ENCODE results near the gene ZSWIM3.

ZSWIM3 gene

GRCh38 chr20:45926731-45927070 is 69.3 kb downstream of the ZSWIM3 start:
- TF ChIP-seq PATZ1 (CRISPR knock-in tag; IDR thresholded peaks at IDR 0.05; ENCODE audit: borderline replicate concordance): no peak
- TF ChIP-seq ZNF565 (CRISPR knock-in tag; conservative IDR thresholded peaks at IDR 0.05; ENCODE audit: low read depth): no peak
- TF ChIP-seq TSHZ2 (CRISPR knock-in tag; IDR thresholded peaks at IDR 0.05): no peak
- no peak for TF ChIP-seq ISL1 (CRISPR knock-in tag; IDR thresholded peaks at IDR 0.05)
- TF ChIP-seq TOX (CRISPR knock-in tag; IDR thresholded peaks at IDR 0.05; ENCODE audit: borderline replicate concordance): no peak
- no peak for TF ChIP-seq ZC3H10 (CRISPR knock-in tag; IDR thresholded peaks at IDR 0.05)
- TF ChIP-seq TCF4 (CRISPR knock-in tag; IDR thresholded peaks at IDR 0.05; ENCODE audit: borderline replicate concordance): no peak
- no peak for TF ChIP-seq BACH2 (CRISPR knock-in tag; IDR thresholded peaks at IDR 0.05; ENCODE audit: borderline replicate concordance)
- no peak for TF ChIP-seq CREB5 (CRISPR knock-in tag; IDR thresholded peaks at IDR 0.05; ENCODE audit: low read depth)
- TF ChIP-seq CSRNP3 (CRISPR knock-in tag; IDR thresholded peaks at IDR 0.05): no peak
- TF ChIP-seq ZNF8 (CRISPR knock-in tag; IDR thresholded peaks at IDR 0.05): no peak
- no peak for TF ChIP-seq GLIS3 (CRISPR knock-in tag; IDR thresholded peaks at IDR 0.05)
- no peak for TF ChIP-seq OSR1 (CRISPR knock-in tag; IDR thresholded peaks at IDR 0.05)
- TF ChIP-seq CSDC2 (CRISPR knock-in tag; IDR thresholded peaks at IDR 0.05): no peak
- TF ChIP-seq PPARA (CRISPR knock-in tag; IDR thresholded peaks at IDR 0.05; ENCODE audit: borderline replicate concordance): no peak
- no peak for TF ChIP-seq ESRRG (CRISPR knock-in tag; IDR thresholded peaks at IDR 0.05)
- TF ChIP-seq ZNF70 (CRISPR knock-in tag; IDR thresholded peaks at IDR 0.05): no peak
- no peak for TF ChIP-seq ZFP3 (CRISPR knock-in tag; IDR thresholded peaks at IDR 0.05)
- TF ChIP-seq RARB (CRISPR knock-in tag; IDR thresholded peaks at IDR 0.05): no peak
- no peak for TF ChIP-seq SNAI2 (CRISPR knock-in tag; IDR thresholded peaks at IDR 0.05)
- ATAC-seq: no peak; the same call in 2 of the 3 replicates

- ATAC-seq: peak; percentile 12; the same call in 1 of the 3 replicates
- TF ChIP-seq ZNF565 (CRISPR knock-in tag; conservative IDR thresholded peaks at IDR 0.05; ENCODE audit: low read depth) (no peak), ZFP3 (CRISPR knock-in tag; IDR thresholded peaks at IDR 0.05) (no peak), TSHZ2 (CRISPR knock-in tag; IDR thresholded peaks at IDR 0.05) (no peak), ESRRG (CRISPR knock-in tag; IDR thresholded peaks at IDR 0.05) (no peak), SNAI2 (CRISPR knock-in tag; IDR thresholded peaks at IDR 0.05) (no peak), GLIS3 (CRISPR knock-in tag; IDR thresholded peaks at IDR 0.05) (no peak), CREB5 (CRISPR knock-in tag; IDR thresholded peaks at IDR 0.05; ENCODE audit: low read depth) (no peak), RARB (CRISPR knock-in tag; IDR thresholded peaks at IDR 0.05) (no peak), CSRNP3 (CRISPR knock-in tag; IDR thresholded peaks at IDR 0.05) (no peak), POU6F1 (CRISPR knock-in tag; IDR thresholded peaks at IDR 0.05; ENCODE audit: borderline replicate concordance, low read depth) (no peak), ZC3H10 (CRISPR knock-in tag; IDR thresholded peaks at IDR 0.05) (no peak)
Measured at GRCh38 chr20:45927071-45927878, 69.9 kb downstream of the ZSWIM3 start.
